ENCODE data around the gene CARD14. TPM values are rescaled to one million over a fixed set of nuclear protein-coding genes. Genes with fewer than 3 reads are reported as not detected.
"Not testable (repeated sequence)": the region's sequence is repeated elsewhere in the genome, so short reads cannot be mapped to it uniquely, and the experiment has no call there.

Gene CARD14
- total RNA-seq, 4 donors from 2014 or later, result 0.14 to 0.75 (median 0.48) TPM; not detected in 1

- no peaks in the 10 kb centered on the region for H3K4me1 ChIP-seq
- H3K4me3 ChIP-seq, result no peak overlapping the region
- no peaks in the 10 kb centered on the region for H3K9me3 ChIP-seq
- H3K27ac ChIP-seq, result no peak overlapping the region
- H3K36me3 ChIP-seq, result no peaks in the 10 kb centered on the region
- peaks cover 10% of the 10 kb centered on the region for H3K27me3 ChIP-seq
- TF ChIP-seq POLR2AphosphoS5 (IDR thresholded peaks at IDR 0.05), result no peak
- TF ChIP-seq EP300 (IDR thresholded peaks at IDR 0.05; ENCODE audit: low read depth), result no peak
- TF ChIP-seq POLR2A (IDR thresholded peaks at IDR 0.05), result no peak
- no peak for TF ChIP-seq CTCF (IDR thresholded peaks at IDR 0.05)
- WGBS, 2 donors (ENCODE audit: low coverage in 1 of 2), result 86% methylated on average over 25 of the region's 27 CpGs; no CpG with 5 or more reads in 1 of the 2 donors
- intact Hi-C loops (cut with DNase I; ENCODE audit: low total_unique reads) (no loop called here), in situ Hi-C loops (cut with MboI; ENCODE audit: low pct_ligation_motif_present in 1 of 4, low pct_unique_long_range_greater_than_20kb in 1 of 4, low sequenced_read_pairs in 3 of 4) (no loop called here)
- DNase-seq, result no peak
These were observed 28.4 kb downstream of the CARD14 start for GRCh38 chr17:80198144-80198661.

GRCh38 chr17:80199295-80199694, 29.5 kb downstream of the CARD14 start:
- DNase-seq; H3K36me3 ChIP-seq; H3K9me3 ChIP-seq; intact Hi-C loops (cut with DNase I; ENCODE audit: low total_unique reads); H3K4me3 ChIP-seq; H3K27ac ChIP-seq; H3K27me3 ChIP-seq; in situ Hi-C loops (cut with MboI; ENCODE audit: low pct_ligation_motif_present in 1 of 4, low pct_unique_long_range_greater_than_20kb in 1 of 4, low sequenced_read_pairs in 3 of 4); H3K4me1 ChIP-seq: not testable (repeated sequence)
- WGBS, 2 donors (ENCODE audit: low coverage in 1 of 2), result 59 to 67% methylated on average over 2 to 6 of the region's 6 CpGs

GRCh38 chr17:80201446-80201845, 31.6 kb downstream of the CARD14 start:
- Histone ChIP-seq H3K4me1 (no peaks in the 10 kb centered on the region), H3K27me3 (no peaks in the 10 kb centered on the region), H3K27ac (no peak overlapping the region), H3K4me3 (no peak overlapping the region), H3K9me3 (no peaks in the 10 kb centered on the region), H3K36me3 (no peaks in the 10 kb centered on the region)
- TF ChIP-seq POLR2AphosphoS5 (IDR thresholded peaks at IDR 0.05) (no peak), EP300 (IDR thresholded peaks at IDR 0.05; ENCODE audit: low read depth) (no peak), CTCF (IDR thresholded peaks at IDR 0.05) (no peak)
- intact Hi-C loops (cut with DNase I; ENCODE audit: low total_unique reads), result no loop called here
- DNase-seq, result no peak
- in situ Hi-C loops (cut with MboI; ENCODE audit: low pct_ligation_motif_present in 1 of 4, low pct_unique_long_range_greater_than_20kb in 1 of 4, low sequenced_read_pairs in 3 of 4), result no loop called here
- 87% methylated on average over 15 of the region's 15 CpGs; no CpG with 5 or more reads in 1 of the 2 donors for WGBS, 2 donors (ENCODE audit: low coverage in 1 of 2)

GRCh38 chr17:80202197-80202596, 32.4 kb downstream of the CARD14 start:
- intact Hi-C loops (cut with DNase I; ENCODE audit: low total_unique reads) (no loop called here), in situ Hi-C loops (cut with MboI; ENCODE audit: low pct_ligation_motif_present in 1 of 4, low pct_unique_long_range_greater_than_20kb in 1 of 4, low sequenced_read_pairs in 3 of 4) (no loop called here)
- Histone ChIP-seq H3K4me3 (no peak overlapping the region), H3K36me3 (no peaks in the 10 kb centered on the region), H3K27me3 (no peaks in the 10 kb centered on the region), H3K4me1 (no peaks in the 10 kb centered on the region), H3K9me3 (no peaks in the 10 kb centered on the region), H3K27ac (no peak overlapping the region)
- 89% methylated on average over 17 of the region's 17 CpGs; no CpG with 5 or more reads in 1 of the 2 donors for WGBS, 2 donors (ENCODE audit: low coverage in 1 of 2)
- TF ChIP-seq EP300 (IDR thresholded peaks at IDR 0.05; ENCODE audit: low read depth) (no peak), POLR2AphosphoS5 (IDR thresholded peaks at IDR 0.05) (no peak)
- DNase-seq, result no peak

GRCh38 chr17:80203471-80203963, 33.7 kb downstream of the CARD14 start:
- H3K9me3 ChIP-seq, result no peaks in the 10 kb centered on the region
- H3K36me3 ChIP-seq, result no peaks in the 10 kb centered on the region
- TF ChIP-seq CTCF (IDR thresholded peaks at IDR 0.05) (no peak), POLR2A (IDR thresholded peaks at IDR 0.05) (no peak), POLR2AphosphoS5 (IDR thresholded peaks at IDR 0.05) (no peak), EP300 (IDR thresholded peaks at IDR 0.05; ENCODE audit: low read depth) (no peak)
- 69% methylated on average over 8 of the region's 11 CpGs; no CpG with 5 or more reads in 1 of the 2 donors for WGBS, 2 donors (ENCODE audit: low coverage in 1 of 2)
- in situ Hi-C loops (cut with MboI; ENCODE audit: low pct_ligation_motif_present in 1 of 4, low pct_unique_long_range_greater_than_20kb in 1 of 4, low sequenced_read_pairs in 3 of 4) (no loop called here), intact Hi-C loops (cut with DNase I; ENCODE audit: low total_unique reads) (no loop called here)
- no peaks in the 10 kb centered on the region for H3K4me1 ChIP-seq
- H3K4me3 ChIP-seq, result no peak overlapping the region
- no peaks in the 10 kb centered on the region for H3K27me3 ChIP-seq
- DNase-seq, result no peak
- no peak overlapping the region for H3K27ac ChIP-seq
